IMR-90 (cell line): ENCODE data around the gene ZNF200. TPM values are rescaled to one million over a fixed set of nuclear protein-coding genes. Genes with fewer than 3 reads are reported as not detected.

Experiments
- ATAC-seq: fragments of 200-7000 bp; cut with Tn5 transposase; 2 replicates; pipeline ENCODE4 v1.9.1; 2020; ENCODE audit warnings: low read depth, mild to moderate bottlenecking, moderate library complexity
- BruUV-seq: library from RNA; stranded (reverse); fragments of 400-500 nt; replicated peaks from 2 replicates; lab custom pipeline; 2021; lab: Mats Ljungman, UMichigan
- CTCF ChIA-PET: fragments of 300-600 bp; formaldehyde crosslinking; extraction: SDS; loops from one replicate; lab custom pipeline; 2021; ENCODE audit warnings: antibody characterized with exemption; lab: Yijun Ruan, JAX
- POLR2A ChIA-PET: fragments of 300-600 bp; sonication (Branson Sonifier 250); formaldehyde crosslinking; loops from one replicate; lab custom pipeline; 2022; ENCODE audit warnings: antibody characterized with exemption; ENCODE audit not compliant: unreplicated experiment; lab: Charles Lee
- DNase-seq: peaks from one replicate; pipeline ENCODE4 v3.0.0; 2013
- H2AFZ ChIP-seq: replicated peaks from 2 replicates; pipeline ENCODE3; 2013; ENCODE audit warnings: low read length, mild to moderate bottlenecking; ENCODE audit not compliant: poor library complexity
- H2AK5ac ChIP-seq: 2 replicates; pipeline ENCODE4 v1.6.1; 2013; ENCODE audit warnings: low read depth, low read length, inconsistent platforms
- H2AK9ac ChIP-seq: replicated peaks from 2 replicates; pipeline ENCODE3; 2013; ENCODE audit warnings: mild to moderate bottlenecking, low read depth, low read length, moderate library complexity; ENCODE audit not compliant: poor library complexity
- H2BK120ac ChIP-seq: 2 replicates; pipeline ENCODE4 v1.6.1; 2013; ENCODE audit warnings: low read depth, low read length, inconsistent platforms
- H2BK15ac ChIP-seq: 3 replicates; pipeline ENCODE4 v1.6.1; 2013; ENCODE audit warnings: low read depth, low read length, inconsistent platforms
- H2BK20ac ChIP-seq: 2 replicates; pipeline ENCODE4 v1.6.1; 2013; ENCODE audit warnings: low read depth, mild to moderate bottlenecking, inconsistent platforms, low read length, moderate library complexity
- H2BK5ac ChIP-seq: 2 replicates; pipeline ENCODE4 v1.6.1; 2013; ENCODE audit warnings: mild to moderate bottlenecking, low read depth, low read length, inconsistent platforms; ENCODE audit not compliant: poor library complexity, severe bottlenecking
- H3K14ac ChIP-seq: replicated peaks from 2 replicates; pipeline ENCODE4 v1.6.1; 2013; ENCODE audit warnings: low read depth, low read length, inconsistent platforms
- H3K18ac ChIP-seq: 2 replicates; pipeline ENCODE4 v1.6.1; 2013; ENCODE audit warnings: low read depth, low read length, control low read depth
- H3K23ac ChIP-seq: 2 replicates; pipeline ENCODE4 v1.6.1; 2013; ENCODE audit warnings: low read depth, low read length, inconsistent platforms
- H3K27ac ChIP-seq: 2 replicates; pipeline ENCODE4 v1.5.1; 2013; ENCODE audit warnings: mild to moderate bottlenecking, control low read depth, low read length; ENCODE audit not compliant: insufficient read depth
- H3K27me3 ChIP-seq: 2 replicates; pipeline ENCODE4 v1.6.1; 2013; ENCODE audit warnings: low read length; ENCODE audit not compliant: control insufficient read depth, insufficient read depth
- H3K36me3 ChIP-seq: 2 replicates; pipeline ENCODE4 v1.6.1; 2013; ENCODE audit warnings: low read length, mixed read lengths; ENCODE audit not compliant: control insufficient read depth, insufficient read depth
- H3K4ac ChIP-seq: 2 replicates; pipeline ENCODE4 v1.6.1; 2013; ENCODE audit warnings: low read depth, low read length, inconsistent platforms
- H3K4me1 ChIP-seq: 2 replicates; pipeline ENCODE4 v1.6.1; 2013; ENCODE audit warnings: low read length, mixed read lengths; ENCODE audit not compliant: control insufficient read depth, insufficient read depth
- H3K4me2 ChIP-seq: 2 replicates; pipeline ENCODE4 v1.6.1; 2013; ENCODE audit warnings: low read depth, mild to moderate bottlenecking, control low read depth, low read length, moderate library complexity
- H3K4me3 ChIP-seq: 2 replicates; pipeline ENCODE4 v1.5.1; 2013; ENCODE audit warnings: low read depth, mild to moderate bottlenecking, control low read depth, low read length, moderate library complexity; ENCODE audit not compliant: insufficient read depth
- H3K56ac ChIP-seq: 2 replicates; pipeline ENCODE4 v1.6.1; 2013; ENCODE audit warnings: low read length, inconsistent platforms; ENCODE audit not compliant: insufficient read depth; ENCODE audit errors: extremely low read depth
- H3K79me1 ChIP-seq, 2 experiments: 2 replicates each; pipeline ENCODE4 v1.6.1; 2013; ENCODE audit warnings: low read length in 2 of 2, inconsistent platforms in 1 of 2, low read depth in 1 of 2
- H3K9ac ChIP-seq: 2 replicates; pipeline ENCODE4 v1.6.1; 2013; ENCODE audit warnings: low read depth, low read length, control low read depth
- H3K9me1 ChIP-seq: 2 replicates; pipeline ENCODE4 v1.6.1; 2013; ENCODE audit warnings: low read length, inconsistent platforms; ENCODE audit not compliant: insufficient read depth
- H3K9me3 ChIP-seq: 2 replicates; pipeline ENCODE4 v1.6.1; 2013; ENCODE audit warnings: low read length; ENCODE audit not compliant: control insufficient read depth, insufficient read depth
- H4K20me1 ChIP-seq: 2 replicates; pipeline ENCODE4 v1.6.1; 2013; ENCODE audit warnings: low read length, inconsistent platforms; ENCODE audit not compliant: insufficient read depth
- H4K5ac ChIP-seq: 2 replicates; pipeline ENCODE4 v1.6.1; 2013; ENCODE audit warnings: mild to moderate bottlenecking, low read depth, low read length, control low read depth
- H4K8ac ChIP-seq, 2 experiments: 2 replicates each; pipeline ENCODE4 v1.6.1; 2013; ENCODE audit warnings: low read depth in 2 of 2, low read length in 2 of 2, control low read depth in 1 of 2, inconsistent platforms in 1 of 2
- H4K91ac ChIP-seq: 2 replicates; pipeline ENCODE4 v1.6.1; 2013; ENCODE audit warnings: low read depth, low read length, inconsistent platforms; ENCODE audit not compliant: insufficient read depth
- BHLHE40 ChIP-seq: fragments of 150-350 bp; IDR thresholded peaks from 2 replicates; pipeline ENCODE4 v1.6.1; 2016; ENCODE audit warnings: mild to moderate bottlenecking, low read depth, low read length
- CHD1 ChIP-seq: IDR thresholded peaks from 2 replicates; pipeline ENCODE4 v1.6.1; 2012; ENCODE audit warnings: low read depth, low read length, improper control_type of control experiment
- CTCF ChIP-seq: conservative IDR thresholded peaks from 2 replicates; pipeline ENCODE4 v1.5.1; 2012; ENCODE audit warnings: mild to moderate bottlenecking, low read depth, low read length, improper control_type of control experiment
- ELK1 ChIP-seq: fragments of 150-350 bp; IDR thresholded peaks from 2 replicates; pipeline ENCODE4 v1.6.1; 2016; ENCODE audit warnings: low read depth, mild to moderate bottlenecking, low read length, moderate library complexity, borderline replicate concordance
- FOS ChIP-seq: fragments of 150-350 bp; IDR thresholded peaks from 2 replicates; pipeline ENCODE4 v1.6.1; 2016; ENCODE audit warnings: low read depth, low read length
- MAFK ChIP-seq: IDR thresholded peaks from 2 replicates; pipeline ENCODE4 v1.6.1; 2012; ENCODE audit warnings: low read depth, low read length, improper control_type of control experiment
- MAZ ChIP-seq: IDR thresholded peaks from 2 replicates; pipeline ENCODE4 v1.6.1; 2012; ENCODE audit warnings: low read depth, mild to moderate bottlenecking, low read length, improper control_type of control experiment, moderate library complexity, borderline replicate concordance
- MXI1 ChIP-seq: IDR thresholded peaks from 2 replicates; pipeline ENCODE4 v1.6.1; 2012; ENCODE audit warnings: low read depth, mild to moderate bottlenecking, low read length, moderate library complexity, borderline replicate concordance
- NFE2L2 ChIP-seq: fragments of 150-350 bp; IDR thresholded peaks from 2 replicates; pipeline ENCODE4 v1.6.1; 2016; ENCODE audit warnings: low read depth, mild to moderate bottlenecking, low read length
- POLR2A ChIP-seq: IDR thresholded peaks from 2 replicates; pipeline ENCODE4 v1.6.1; 2012; ENCODE audit warnings: mild to moderate bottlenecking, low read depth, low read length
- RAD21 ChIP-seq: IDR thresholded peaks from 2 replicates; pipeline ENCODE4 v1.6.1; 2012; ENCODE audit warnings: low read length, improper control_type of control experiment
- RCOR1 ChIP-seq: IDR thresholded peaks from 2 replicates; pipeline ENCODE4 v1.6.1; 2012; ENCODE audit warnings: mild to moderate bottlenecking, low read length, improper control_type of control experiment; ENCODE audit not compliant: insufficient replicate concordance
- RFX5 ChIP-seq: IDR thresholded peaks from 2 replicates; pipeline ENCODE4 v1.8.0; 2012; ENCODE audit warnings: low read depth, mild to moderate bottlenecking, low read length, moderate library complexity
- SMC3 ChIP-seq: fragments of 150-350 bp; IDR thresholded peaks from 2 replicates; pipeline ENCODE4 v1.6.1; 2016; ENCODE audit warnings: low read depth, mild to moderate bottlenecking, antibody characterized with exemption, low read length, moderate library complexity
- USF2 ChIP-seq: fragments of 150-350 bp; IDR thresholded peaks from 2 replicates; pipeline ENCODE4 v1.6.1; 2017; ENCODE audit warnings: mild to moderate bottlenecking, antibody characterized with exemption, low read length, low read depth
- WGBS, 2 experiments: methylation state at CpG; one replicate each; pipeline versions ENCODE4 v1.1.5 to v1.1.7; 2013; ENCODE audit warnings: missing lambda C conversion rate in 2 of 2; ENCODE audit not compliant: insufficient read length in 1 of 2; ENCODE audit errors: extremely low coverage in 2 of 2; 5-methylcytosine and 5-hydroxymethylcytosine counted together
- dilution Hi-C: fragments of 300-500 bp; cut with HindIII; formaldehyde crosslinking; loops from one replicate; pipeline ENCODE4 v1.14.3; 2018; ENCODE audit warnings: low sequenced_read_pairs; ENCODE audit not compliant: unreplicated experiment
- in situ Hi-C: fragments of 300-500 bp; cut with MboI; formaldehyde crosslinking; loops from 3 replicates; pipeline ENCODE4 v1.14.3; 2019; ENCODE audit warnings: low sequenced_read_pairs, inconsistent platforms, mixed read lengths
- intact Hi-C: fragments of 100-400 bp; cut with micrococcal nuclease; formaldehyde crosslinking; loops from 2 replicates; pipeline ENCODE4 v1.10.0; 2022
- polyA plus RNA-seq, 3 experiments: library from polyadenylated mRNA; depleted of rRNA; stranded (reverse); fragments of >200 nt; gene quantifications; 2 replicates each; pipeline ENCODE4 v1.2.3, GENCODE V29; 2012; ENCODE audit warnings: low replicate concordance in 1 of 3
- total RNA-seq: library from RNA; depleted of rRNA; stranded (reverse); fragments of >200 nt; gene quantifications from 2 replicates; pipeline ENCODE4 v1.2.3, GENCODE V29; 2012

ZNF200 gene
- total and polyA plus RNA-seq, 2 of the 4 experiments (the other 2 are of a cell fraction) = 3.7 to 7.5 TPM

GRCh38 chr16:3207086-3207953 is 27.6 kb downstream of the ZNF200 start:
- no peak overlapping the region for H4K91ac ChIP-seq
- ChIA-PET CTCF (no interaction called here), POLR2A (no interaction called here)
- no peak overlapping the region for H2AFZ ChIP-seq
- H4K5ac ChIP-seq = no peak overlapping the region
- no peak overlapping the region for H3K23ac ChIP-seq
- no peaks in the 10 kb centered on the region for H3K27me3 ChIP-seq
- dilution Hi-C loops (no loop called here), intact Hi-C loops (no loop called here), in situ Hi-C loops (no loop called here)
- BruUV-seq = no TSS peak
- no peak overlapping the region for H2AK5ac ChIP-seq
- H3K4me2 ChIP-seq = no peak overlapping the region
- no peak for ATAC-seq
- H3K27ac ChIP-seq = no peak overlapping the region
- H3K14ac ChIP-seq = no peak overlapping the region
- H3K56ac ChIP-seq = no peak overlapping the region
- no peak overlapping the region for H3K18ac ChIP-seq
- no peak overlapping the region for H2BK15ac ChIP-seq
- H3K4me3 ChIP-seq = no peak overlapping the region
- no peak overlapping the region for H2AK9ac ChIP-seq
- peaks cover 12% of the 10 kb centered on the region for H3K9me3 ChIP-seq
- no peaks in the 10 kb centered on the region for H3K9me1 ChIP-seq
- 58% methylated on average over 12 of the region's 19 CpGs; no CpG with 5 or more reads in 1 of the 2 experiments for WGBS, 2 experiments
- no peak overlapping the region for H4K8ac ChIP-seq
- no peaks in the 10 kb centered on the region for H4K20me1 ChIP-seq
- H3K4me1 ChIP-seq = no peaks in the 10 kb centered on the region
- H2BK20ac ChIP-seq = no peak overlapping the region
- H3K36me3 ChIP-seq = no peaks in the 10 kb centered on the region
- H3K4ac ChIP-seq = no peak overlapping the region
- no peak overlapping the region for H2BK5ac ChIP-seq
- no peak overlapping the region for H3K9ac ChIP-seq
- H2BK120ac ChIP-seq = no peak overlapping the region
- DNase-seq = no peak
- no peaks in the 10 kb centered on the region for H3K79me1 ChIP-seq
- no peak for TF ChIP-seq RCOR1
- no peak for TF ChIP-seq FOS
- no peak for TF ChIP-seq MAFK
- no peak for TF ChIP-seq BHLHE40
- TF ChIP-seq MXI1 = no peak
- TF ChIP-seq RAD21 = no peak
- no peak for TF ChIP-seq RFX5
- TF ChIP-seq SMC3 = no peak
- no peak for TF ChIP-seq CHD1
- no peak for TF ChIP-seq MAZ
- TF ChIP-seq CTCF = no peak
- no peak for TF ChIP-seq ELK1
- TF ChIP-seq POLR2A = no peak
- no peak for TF ChIP-seq NFE2L2
- no peak for TF ChIP-seq USF2
